Thyroid gland (tissue), 4 donors: Measurements from ENCODE around the gene STAMBPL1.

ENCODE experiments used
- CTCF ChIP-seq, 6 experiments: fragments of 200-600 bp in 3 of 6; fragments of 450-650 bp in 3 of 6; sonication (generic) in 3 of 6; IDR thresholded peaks; one replicate each; pipeline ENCODE4 v1.5.1; 2016 to 2019; ENCODE audit warnings: antibody characterized with exemption in 6 of 6, mild to moderate bottlenecking in 2 of 6, inconsistent platforms in 1 of 6, moderate library complexity in 1 of 6
- POLR2A ChIP-seq, 2 donors: fragments of 450-650 bp; IDR thresholded peaks; one replicate each; pipeline ENCODE4 v1.6.1; 2017; ENCODE audit warnings: antibody characterized with exemption in 2 of 2, mild to moderate bottlenecking in 2 of 2, moderate library complexity in 1 of 2

- no peak for TF ChIP-seq POLR2A (IDR thresholded peaks at IDR 0.05)
- TF ChIP-seq CTCF (IDR thresholded peaks at IDR 0.05) = no peak
Observed at GRCh38 chr10:88958721-88959120, 78.7 kb downstream of the STAMBPL1 start.
